NCI-H1694 (cell line): ENCODE measurements around the gene KIF26B.
"Not testable (repeated sequence)": the region's sequence is repeated elsewhere in the genome, so short reads cannot be mapped to it uniquely, and the experiment has no call there.

Experiments
- DNase-seq: peaks from one replicate; lab custom pipeline; 2025; lab: John Stamatoyannopoulos, UW

KIF26B gene

DNA sequence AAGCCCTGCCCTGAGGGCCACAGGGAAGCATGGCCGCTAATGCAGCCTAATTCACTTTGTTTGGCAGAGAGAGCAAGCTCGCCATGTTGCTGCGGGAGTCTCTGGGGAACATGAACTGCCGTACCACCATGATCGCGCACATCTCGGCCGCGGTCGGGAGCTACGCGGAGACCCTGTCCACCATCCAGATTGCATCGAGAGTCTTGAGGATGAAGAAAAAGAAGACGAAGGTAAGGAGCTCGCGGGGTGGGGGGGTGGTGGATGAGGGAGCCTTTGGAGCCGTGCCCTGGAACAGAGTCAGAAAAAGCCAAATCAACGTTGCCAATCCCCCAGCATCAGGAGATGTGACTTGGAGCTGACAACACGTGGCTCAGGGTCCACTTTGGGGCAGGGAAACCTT is 529.4 kb downstream of the KIF26B start:
- DNase-seq, result no peak

DNA sequence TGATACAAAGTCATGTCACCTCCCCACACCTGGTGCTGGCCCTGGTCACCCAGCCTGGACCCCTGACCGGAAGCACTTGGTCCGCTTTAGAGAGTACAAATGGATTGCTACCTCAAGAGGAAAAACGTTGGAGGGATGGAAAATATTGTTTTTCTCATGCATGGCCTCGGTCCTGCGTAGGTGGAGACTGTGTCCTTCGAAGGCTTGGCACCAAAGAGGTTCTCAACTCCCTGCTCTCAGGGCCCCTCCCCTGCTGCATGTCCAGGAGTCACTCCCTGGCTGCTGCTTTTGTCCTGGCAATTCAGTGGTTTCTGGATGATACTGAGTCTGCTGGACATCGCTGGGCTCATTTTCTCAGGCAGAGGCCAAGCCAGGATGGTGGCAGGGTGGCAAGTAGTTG is 529.8 kb downstream of the KIF26B start:
- DNase-seq, result no peak

- DNase-seq, result no peak
Measured at GRCh38 chr1:245685111-245685810, 530.5 kb downstream of the KIF26B start.

DNA sequence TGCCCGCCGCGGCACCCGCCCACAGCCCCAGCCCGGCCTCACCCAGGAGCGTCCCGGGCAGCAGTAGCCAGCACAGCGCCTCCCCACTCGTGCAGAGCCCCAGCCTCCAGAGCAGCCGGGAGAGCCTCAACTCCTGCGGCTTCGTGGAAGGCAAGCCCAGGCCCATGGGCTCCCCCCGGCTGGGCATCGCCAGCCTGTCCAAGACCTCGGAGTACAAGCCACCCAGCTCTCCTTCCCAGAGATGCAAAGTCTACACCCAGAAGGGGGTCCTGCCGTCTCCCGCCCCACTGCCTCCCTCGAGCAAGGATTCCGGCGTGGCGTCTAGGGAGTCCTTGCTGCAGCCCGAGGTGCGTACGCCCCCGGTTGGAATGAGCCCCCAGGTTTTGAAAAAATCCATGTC is 531.2 kb downstream of the KIF26B start:
- no peak for DNase-seq

DNA sequence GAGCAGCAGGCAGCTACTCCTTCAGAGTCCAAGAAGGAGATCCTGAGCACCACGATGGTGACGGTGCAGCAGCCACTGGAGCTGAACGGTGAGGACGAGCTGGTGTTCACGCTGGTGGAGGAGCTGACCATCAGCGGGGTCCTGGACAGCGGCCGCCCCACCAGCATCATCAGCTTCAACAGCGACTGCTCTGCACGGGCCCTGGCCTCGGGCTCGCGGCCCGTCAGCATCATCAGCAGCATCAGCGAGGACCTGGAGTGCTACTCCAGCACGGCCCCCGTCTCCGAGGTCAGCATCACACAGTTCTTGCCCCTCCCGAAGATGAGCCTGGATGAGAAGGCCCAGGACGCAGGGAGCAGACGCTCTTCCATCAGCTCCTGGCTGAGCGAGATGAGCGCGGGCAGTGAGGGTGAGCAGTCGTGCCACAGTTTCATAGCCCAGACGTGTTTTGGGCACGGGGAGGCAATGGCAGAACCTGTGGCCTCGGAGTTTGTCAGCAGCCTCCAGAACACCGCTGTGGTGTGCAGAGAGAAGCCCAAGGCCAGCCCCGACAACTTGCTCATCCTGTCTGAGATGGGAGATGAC is 531.8 kb downstream of the KIF26B start:
- no peak for DNase-seq

DNA sequence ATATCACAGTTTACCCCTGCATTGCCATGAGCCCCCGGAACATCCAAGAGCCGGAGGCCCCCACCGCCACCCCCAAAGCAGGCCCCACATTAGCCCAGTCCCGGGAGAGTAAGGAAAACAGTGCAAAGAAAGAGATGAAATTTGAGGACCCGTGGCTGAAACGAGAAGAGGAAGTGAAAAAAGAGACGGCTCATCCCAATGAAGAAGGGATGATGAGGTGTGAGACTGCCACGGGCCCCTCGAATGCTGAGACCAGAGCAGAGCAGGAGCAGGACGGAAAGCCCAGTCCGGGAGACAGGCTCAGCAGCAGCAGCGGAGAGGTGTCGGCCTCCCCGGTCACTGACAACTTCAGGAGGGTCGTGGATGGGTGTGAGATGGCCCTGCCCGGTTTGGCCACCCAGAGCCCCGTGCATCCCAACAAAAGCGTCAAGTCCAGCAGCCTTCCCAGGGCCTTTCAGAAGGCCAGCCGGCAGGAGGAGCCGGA is 532.4 kb downstream of the KIF26B start:
- DNase-seq, result no peak

- DNase-seq, result no peak
Measured at GRCh38 chr1:245687636-245688535, 533.1 kb downstream of the KIF26B start.

DNA sequence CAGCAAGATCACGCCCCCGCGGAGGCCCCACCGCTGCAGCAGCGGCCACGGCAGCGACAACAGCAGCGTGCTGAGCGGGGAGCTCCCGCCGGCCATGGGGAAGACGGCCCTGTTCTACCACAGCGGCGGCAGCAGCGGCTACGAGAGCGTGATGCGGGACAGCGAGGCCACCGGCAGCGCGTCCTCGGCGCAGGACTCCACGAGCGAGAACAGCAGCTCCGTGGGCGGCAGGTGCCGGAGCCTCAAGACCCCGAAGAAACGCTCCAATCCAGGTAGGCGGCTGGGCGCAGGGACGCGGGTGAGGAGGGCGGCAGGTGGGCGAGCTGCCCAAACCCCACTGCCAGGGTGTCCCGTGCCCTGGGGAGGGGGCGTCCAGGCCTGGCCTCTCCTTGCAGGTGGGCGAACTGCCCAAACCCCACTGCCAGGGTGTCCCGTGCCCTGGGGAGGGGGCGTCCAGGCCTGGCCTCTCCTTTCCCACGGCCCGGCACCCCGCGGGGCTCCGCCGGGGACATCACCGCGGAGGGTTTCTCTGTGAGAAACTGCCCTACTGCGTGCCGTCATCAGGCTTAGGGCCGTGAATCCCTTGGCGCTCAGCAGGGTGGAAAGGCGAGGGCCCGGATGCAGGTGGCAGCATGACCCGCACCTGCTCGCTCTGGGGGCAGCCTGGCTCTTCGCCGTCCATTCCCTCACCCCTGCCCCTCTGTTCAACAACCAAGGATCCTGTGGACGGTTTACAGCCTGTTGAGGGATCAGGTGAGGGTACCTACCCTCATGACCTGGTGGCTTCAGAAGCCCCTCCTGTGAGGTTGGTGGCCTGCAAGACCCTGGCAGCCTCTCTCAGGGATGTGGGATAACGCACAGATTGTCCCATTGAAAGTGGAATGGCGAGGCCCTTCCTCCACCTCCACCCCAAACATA is 534.0 kb downstream of the KIF26B start:
- no peak for DNase-seq

GRCh38 chr1:245690156-245690690 is 535.4 kb downstream of the KIF26B start:
- DNase-seq, result no peak

- DNase-seq, result no peak
Measured at GRCh38 chr1:245690946-245691541, 536.3 kb downstream of the KIF26B start.

DNA sequence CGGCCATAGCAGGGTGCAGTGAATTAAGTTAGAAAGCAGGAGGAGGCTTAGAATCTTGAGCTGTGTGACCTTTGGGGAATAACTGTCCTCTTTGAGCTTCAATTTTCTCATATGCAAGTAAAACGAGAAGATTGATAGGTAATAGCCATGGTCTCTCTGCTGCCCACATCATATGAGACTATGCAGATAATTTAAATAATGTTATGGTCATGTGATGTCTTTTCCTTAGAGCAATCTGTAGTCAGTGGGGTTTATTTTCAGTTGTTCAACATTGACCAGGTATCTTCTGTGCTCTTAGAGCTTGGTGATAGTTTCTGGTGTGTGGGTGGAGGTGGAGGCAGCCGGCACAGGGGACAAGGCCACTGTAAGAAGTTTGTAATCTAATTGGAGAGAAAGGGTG is 537.1 kb downstream of the KIF26B start:
- no peak for DNase-seq

DNA sequence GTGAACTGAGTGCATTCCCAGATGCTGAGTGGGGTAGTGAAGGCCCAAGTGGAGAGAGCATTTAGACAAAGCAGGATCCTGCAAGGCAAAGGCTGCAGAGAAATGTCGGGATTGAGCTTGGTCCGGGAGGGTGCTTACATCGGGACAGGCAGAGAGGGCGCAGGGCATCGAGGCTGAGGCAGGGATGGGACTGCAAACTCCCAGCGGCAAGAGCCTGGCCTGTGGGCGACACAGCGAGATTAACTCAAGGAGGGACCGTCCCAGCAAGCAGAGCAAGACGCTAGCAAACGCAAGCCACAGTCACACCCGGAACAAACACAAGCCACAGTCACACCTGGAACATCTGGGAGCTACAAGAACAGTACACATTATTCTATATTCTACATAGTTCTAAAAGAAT is 537.5 kb downstream of the KIF26B start:
- DNase-seq, result no peak

DNA sequence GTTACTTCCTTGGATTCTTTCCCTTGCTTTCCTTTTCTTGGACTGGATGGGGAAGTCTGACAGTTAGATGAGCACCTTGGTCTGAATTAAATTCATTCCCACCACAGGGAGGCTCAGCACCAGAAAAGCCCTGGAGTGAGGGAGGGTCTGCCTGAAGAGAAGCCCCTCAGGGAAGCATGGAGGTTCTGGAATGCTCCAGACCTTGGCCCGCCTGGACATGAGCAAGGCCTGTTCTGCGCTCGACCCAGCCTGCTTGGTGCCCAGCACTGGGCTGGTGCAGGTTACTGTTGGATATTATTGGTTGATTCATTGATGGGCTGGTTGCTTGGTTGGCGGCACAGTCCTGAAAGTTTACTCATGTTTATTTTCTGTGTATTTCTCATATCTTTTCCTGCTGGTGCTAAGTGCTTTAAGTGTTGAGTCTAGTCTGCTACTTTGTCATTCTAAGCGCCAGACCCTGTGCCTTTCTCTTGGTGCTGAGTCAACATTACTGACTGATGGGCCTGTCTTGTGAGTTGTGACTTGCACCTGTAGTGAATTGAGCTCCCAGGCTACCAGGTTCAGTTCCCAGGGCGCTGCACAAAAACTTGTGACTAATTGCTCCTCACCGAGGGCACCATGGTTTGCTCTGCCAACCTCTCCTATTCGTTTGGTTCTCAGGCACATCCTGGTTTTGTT is 538.5 kb downstream of the KIF26B start:
- no peak for DNase-seq

GRCh38 chr1:245693941-245694752 is 539.4 kb downstream of the KIF26B start:
- DNase-seq, result no peak

- DNase-seq, result no peak
Measured at GRCh38 chr1:245694753-245695195, 540.0 kb downstream of the KIF26B start.

GRCh38 chr1:245695211-245695610 is 540.4 kb downstream of the KIF26B start:
- DNase-seq, result no peak

DNA sequence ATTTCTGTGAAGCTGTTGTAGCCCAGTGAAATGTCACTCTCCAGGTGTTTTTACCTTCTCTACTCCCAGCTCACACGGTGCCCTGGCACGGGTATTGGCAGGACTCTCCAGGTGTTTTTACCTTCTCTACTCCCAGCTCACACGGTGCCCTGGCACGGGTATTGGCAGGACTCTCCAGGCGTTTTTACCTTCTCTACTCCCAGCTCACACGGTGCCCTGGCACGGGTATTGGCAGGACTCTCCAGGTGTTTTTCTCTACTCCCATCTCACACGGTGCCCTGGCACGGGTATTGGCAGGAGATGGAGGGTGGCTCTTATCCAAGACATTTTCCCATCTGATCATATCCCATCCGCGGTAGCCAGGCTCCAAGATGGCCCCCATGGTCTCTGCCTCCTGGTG is 540.9 kb downstream of the KIF26B start:
- not testable (repeated sequence) for DNase-seq

GRCh38 chr1:245698116-245698515 is 543.3 kb downstream of the KIF26B start:
- no peak for DNase-seq

DNA sequence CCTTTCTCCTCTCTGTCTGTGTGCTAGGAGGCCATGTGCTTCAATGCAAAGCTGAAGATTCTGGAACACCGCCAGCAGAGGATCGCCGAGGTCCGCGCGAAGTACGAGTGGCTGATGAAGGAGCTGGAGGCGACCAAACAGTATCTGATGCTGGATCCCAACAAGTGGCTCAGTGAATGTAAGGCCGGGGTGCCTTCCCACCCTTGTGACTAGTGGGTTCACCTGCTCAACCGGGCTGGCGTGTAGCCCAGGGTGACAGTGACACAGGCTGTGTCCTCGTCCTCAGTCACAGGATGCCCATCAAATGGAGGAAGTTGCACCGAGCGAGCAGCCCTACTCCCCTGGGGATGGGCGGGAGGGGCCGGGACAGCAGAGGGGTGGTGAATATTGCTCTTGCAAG is 544.1 kb downstream of the KIF26B start:
- DNase-seq, result no peak

DNA sequence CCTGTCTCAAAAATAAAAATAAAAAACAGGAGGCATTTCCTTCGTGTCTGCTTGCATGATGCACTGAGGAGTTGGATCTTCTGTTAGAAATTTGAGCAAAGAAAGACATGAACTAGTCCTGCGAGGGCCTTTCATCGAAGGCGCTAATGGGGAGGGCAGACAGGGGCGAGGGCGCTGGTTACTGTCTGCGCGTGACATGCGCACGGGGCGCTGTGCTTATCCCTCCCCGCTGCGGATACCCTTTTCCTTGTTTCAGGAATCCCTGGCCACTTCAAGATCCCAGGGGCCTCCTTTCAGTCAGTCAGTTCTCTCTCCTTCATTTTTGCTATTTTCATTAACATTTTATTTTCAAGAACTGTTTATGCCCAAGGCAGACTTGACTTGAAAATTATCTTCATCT is 545.8 kb downstream of the KIF26B start:
- DNase-seq, result no peak
